Measurements from ENCODE around the gene DCAF6.

The DCAF6 gene

DNA sequence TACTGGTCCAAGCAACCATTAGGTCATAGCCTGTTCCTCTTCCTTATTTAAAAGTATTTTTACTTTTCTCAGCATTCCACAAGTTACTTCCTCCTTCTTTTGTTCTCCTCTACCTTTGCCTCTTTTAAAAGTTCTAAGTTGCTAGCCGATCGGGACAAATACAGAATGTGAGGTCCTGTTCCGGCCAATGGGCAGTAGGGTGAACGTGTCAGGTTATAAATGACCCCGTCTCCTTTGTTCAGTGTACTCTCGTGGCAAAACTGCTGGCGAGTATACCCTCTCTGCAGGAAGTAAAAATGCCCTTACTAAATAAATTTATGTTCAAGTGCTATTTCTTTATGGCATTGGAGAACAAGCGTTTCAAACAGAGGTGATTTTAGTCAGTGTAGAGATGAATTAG lies 25.1 kb upstream of the DCAF6 start:
- ChIA-PET POLR2A (no interaction called here), CTCF (no interaction called here)
- TF ChIP-seq, protein P1, sequence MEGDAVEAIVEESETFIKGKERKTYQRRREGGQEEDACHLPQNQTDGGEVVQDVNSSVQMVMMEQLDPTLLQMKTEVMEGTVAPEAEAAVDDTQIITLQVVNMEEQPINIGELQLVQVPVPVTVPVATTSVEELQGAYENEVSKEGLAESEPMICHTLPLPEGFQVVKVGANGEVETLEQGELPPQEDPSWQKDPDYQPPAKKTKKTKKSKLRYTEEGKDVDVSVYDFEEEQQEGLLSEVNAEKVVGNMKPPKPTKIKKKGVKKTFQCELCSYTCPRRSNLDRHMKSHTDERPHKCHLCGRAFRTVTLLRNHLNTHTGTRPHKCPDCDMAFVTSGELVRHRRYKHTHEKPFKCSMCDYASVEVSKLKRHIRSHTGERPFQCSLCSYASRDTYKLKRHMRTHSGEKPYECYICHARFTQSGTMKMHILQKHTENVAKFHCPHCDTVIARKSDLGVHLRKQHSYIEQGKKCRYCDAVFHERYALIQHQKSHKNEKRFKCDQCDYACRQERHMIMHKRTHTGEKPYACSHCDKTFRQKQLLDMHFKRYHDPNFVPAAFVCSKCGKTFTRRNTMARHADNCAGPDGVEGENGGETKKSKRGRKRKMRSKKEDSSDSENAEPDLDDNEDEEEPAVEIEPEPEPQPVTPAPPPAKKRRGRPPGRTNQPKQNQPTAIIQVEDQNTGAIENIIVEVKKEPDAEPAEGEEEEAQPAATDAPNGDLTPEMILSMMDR (IDR thresholded peaks at IDR 0.05; ENCODE audit: control extremely low read depth, extremely low read depth, low read depth, missing control alignments): no peak
- DNase-seq (ENCODE audit: extremely low spot score): no peak

DNA sequence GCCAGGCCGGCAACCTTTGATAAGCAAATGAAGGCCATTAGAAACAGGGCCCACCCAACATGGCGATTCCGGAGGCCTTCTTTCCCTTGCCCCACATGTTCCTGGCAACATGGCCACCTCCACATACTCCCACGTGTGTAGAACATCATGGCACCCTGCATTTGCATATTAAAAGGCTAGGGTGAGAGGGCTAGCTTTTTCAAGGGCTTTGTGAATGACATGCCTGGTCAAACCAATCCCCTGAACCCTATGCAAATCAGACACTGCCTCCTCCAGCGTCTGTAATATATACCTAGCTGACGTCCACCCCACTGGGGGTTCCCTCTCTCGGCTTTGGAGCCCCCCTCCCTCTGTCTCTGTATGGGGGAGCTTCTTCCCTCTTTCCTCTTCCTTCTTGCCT lies 24.2 kb upstream of the DCAF6 start:
- TF ChIP-seq, protein P1 (IDR thresholded peaks at IDR 0.05; ENCODE audit: control extremely low read depth, extremely low read depth, low read depth, missing control alignments): no peak

DNA sequence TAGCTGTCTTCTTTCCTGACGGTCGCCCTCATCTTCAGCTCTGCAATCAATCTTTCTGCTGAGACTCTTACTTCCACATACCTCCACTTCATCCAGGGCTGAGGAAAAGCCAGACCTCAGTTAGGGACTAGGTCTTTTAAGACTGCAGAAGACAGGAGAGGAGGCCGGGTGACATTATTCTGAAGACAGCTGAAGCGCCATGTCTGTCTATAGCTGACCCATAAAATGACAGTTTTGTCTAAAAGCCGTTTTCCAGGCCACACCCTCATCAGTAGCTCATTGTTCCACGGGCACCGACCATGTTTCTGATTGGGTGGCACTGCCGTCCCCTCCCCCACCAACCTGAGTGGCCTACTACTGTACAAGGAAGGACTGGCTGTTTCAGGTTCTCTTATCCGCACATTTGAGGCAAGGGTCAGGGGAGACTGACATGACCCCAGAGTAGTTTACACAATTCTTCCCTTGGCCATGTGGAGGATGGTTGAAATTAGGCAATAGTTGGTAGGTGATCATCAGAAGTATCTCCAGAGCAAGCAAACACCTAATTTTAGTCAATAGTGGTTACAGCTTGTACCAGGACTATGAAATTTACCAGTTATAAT lies 22.5 kb upstream of the DCAF6 start, which contains the start of gene ADCY10:
Gene ADCY10 (minus strand): TSS at position 240 of the 602 bp plus-strand sequence. CDS start 8,994 bp downstream, outside the sequence.
- TF ChIP-seq, protein P1 (IDR thresholded peaks at IDR 0.05; ENCODE audit: control extremely low read depth, extremely low read depth, low read depth, missing control alignments): no peak
- CTCF ChIA-PET: interaction anchor here (1.0 to 1.3 kb wide), 3 partner anchors 10 to 168 kb away, joined by 3 to 6 read pairs (median 4); no protein-coding TSS in a partner anchor
- no peak for DNase-seq (ENCODE audit: extremely low spot score)
- POLR2A ChIA-PET: no interaction called here

More for the DNA sequence above, 24.2 kb upstream of the DCAF6 start:
- no peak for DNase-seq (ENCODE audit: extremely low spot score)
- CTCF ChIA-PET: interaction anchor here (1.3 to 1.8 kb wide), 2 partner anchors 15 to 173 kb away, joined by 3 to 5 read pairs; no protein-coding TSS in a partner anchor
- POLR2A ChIA-PET: no interaction called here

DNA sequence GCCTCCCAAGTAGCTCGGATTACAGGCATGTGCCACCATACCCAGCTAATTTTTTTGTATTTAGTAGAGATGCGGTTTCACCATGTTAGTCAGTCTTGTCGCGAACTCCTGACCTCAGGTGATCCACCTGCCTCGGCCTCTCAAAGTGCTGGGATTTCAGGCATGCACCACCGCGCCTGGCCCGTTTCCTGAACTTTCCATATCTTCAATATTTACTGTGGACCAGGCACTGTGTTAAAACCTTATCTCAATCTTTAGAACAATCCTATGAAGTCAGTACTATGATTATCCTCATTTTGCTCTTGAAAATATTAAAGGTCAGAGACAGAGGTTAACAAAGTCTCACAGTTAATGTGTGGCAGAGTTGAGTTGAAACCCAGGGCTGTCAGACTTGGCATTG lies 20.9 kb upstream of the DCAF6 start:
- ChIA-PET CTCF (interaction anchor here (1.0 to 1.8 kb wide), 2 partner anchors 11 to 20 kb away, joined by 3 to 4 read pairs; no protein-coding TSS in a partner anchor), POLR2A (interaction anchor here (0.6 kb wide), 1 partner anchor 204 kb away, joined by 3 read pairs; no protein-coding TSS in a partner anchor)
- no peak for DNase-seq (ENCODE audit: extremely low spot score)
- TF ChIP-seq, protein P1 (IDR thresholded peaks at IDR 0.05; ENCODE audit: control extremely low read depth, extremely low read depth, low read depth, missing control alignments): no peak

DNA sequence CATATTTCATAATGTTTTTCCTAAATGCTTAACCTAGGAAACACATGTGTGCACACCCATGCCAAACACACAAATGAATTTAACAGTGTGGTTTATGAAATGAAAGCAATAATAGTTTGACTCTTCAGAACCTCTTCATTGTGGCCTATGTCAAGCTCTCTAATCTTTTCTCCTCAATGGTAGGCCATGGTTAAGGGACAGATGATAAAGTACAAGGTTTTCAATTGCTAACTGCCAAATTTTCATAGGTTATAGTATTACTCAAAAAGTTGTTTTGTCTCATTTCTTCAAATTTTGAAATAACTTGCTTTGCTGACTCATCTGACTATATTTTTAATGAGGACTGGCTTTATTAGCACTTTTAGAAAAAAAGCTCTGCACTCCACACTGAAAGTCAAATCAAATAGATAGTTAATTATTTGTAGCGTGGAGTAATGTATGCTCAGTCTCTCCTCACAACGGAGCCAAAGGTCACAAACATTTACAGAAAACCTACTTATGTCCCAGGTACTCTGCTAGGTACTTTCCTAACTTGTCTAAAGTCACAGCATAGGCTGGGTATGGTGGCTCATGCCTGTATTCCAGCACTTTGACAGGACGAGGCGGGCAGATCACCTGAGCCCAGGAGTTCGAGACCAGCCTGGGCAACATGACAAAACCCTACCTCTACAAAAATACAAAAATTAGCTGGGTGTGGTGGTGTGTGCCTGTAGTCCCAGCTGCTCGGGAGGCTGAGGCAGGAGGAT lies 19.5 kb upstream of the DCAF6 start:
- TF ChIP-seq, protein P1 (IDR thresholded peaks at IDR 0.05; ENCODE audit: control extremely low read depth, extremely low read depth, low read depth, missing control alignments): no peak
- ChIA-PET POLR2A (no interaction called here), CTCF (interaction anchor here (1.0 to 1.8 kb wide), 4 partner anchors 10 to 165 kb away, joined by 3 to 5 read pairs (median 4); no protein-coding TSS in a partner anchor)
- no peak for DNase-seq (ENCODE audit: extremely low spot score)

DNA sequence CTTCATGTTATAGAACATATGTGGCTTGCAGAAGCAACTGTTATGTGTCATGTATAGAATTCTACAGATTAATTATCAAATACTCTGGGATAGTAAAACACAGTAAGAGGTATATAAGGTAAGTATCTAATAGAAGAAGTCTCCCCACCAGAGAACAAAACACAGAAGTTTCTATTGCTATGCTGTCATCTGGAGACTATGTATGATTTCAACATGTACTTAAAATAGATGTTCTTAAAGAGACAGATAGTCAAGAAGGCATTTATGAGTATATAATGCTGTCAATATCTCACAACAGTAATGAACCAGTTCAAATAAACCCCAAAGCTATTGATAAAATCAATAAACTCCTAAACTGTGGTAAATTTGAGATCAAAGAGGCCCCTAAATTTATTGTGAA lies 14.5 kb upstream of the DCAF6 start:
- ChIA-PET CTCF (interaction anchor here (0.8 to 1.7 kb wide), 4 partner anchors 9 to 161 kb away, joined by 3 to 9 read pairs (median 4); no protein-coding TSS in a partner anchor), POLR2A (interaction anchor here (0.5 to 0.6 kb wide), 2 partner anchors 86 to 206 kb away, joined by 4 to 5 read pairs; no protein-coding TSS in a partner anchor)
- no peak for DNase-seq (ENCODE audit: extremely low spot score)
- TF ChIP-seq, protein P1 (IDR thresholded peaks at IDR 0.05; ENCODE audit: control extremely low read depth, extremely low read depth, low read depth, missing control alignments): no peak

Data from GM10248 (cell line).